ENCODE data around the gene DOCK9. TPM values are rescaled to one million over a fixed set of nuclear protein-coding genes. Genes with fewer than 3 reads are reported as not detected.

Gene DOCK9
- total RNA-seq, 2 experiments from 2014 or later: 57.2 to 59.0 TPM

- ChIA-PET POLR2A (interaction anchor here (0.8 kb wide), 1 partner anchor 65 kb away, joined by 3 read pairs; no protein-coding TSS in a partner anchor), CTCF (no interaction called here)
- intact Hi-C loops (cut with micrococcal nuclease): no loop called here
- H3K4me3 Mint-ChIP-seq: no peak overlapping the region
- no peaks in the 10 kb centered on the region for H3K36me3 Mint-ChIP-seq
- no peaks in the 10 kb centered on the region for H3K27me3 Mint-ChIP-seq
- no peaks in the 10 kb centered on the region for H3K9me3 Mint-ChIP-seq
- no peak overlapping the region for H3K27ac Mint-ChIP-seq
- DNase-seq: no peak
- peaks cover 77% of the 10 kb centered on the region for H3K4me1 Mint-ChIP-seq (ENCODE audit: low read depth)
These were observed 7.7 kb upstream of the DOCK9 start for GRCh38 chr13:98985591-98985990.

GRCh38 chr13:98984983-98985382, 7.1 kb upstream of the DOCK9 start:
- H3K27me3 Mint-ChIP-seq: no peaks in the 10 kb centered on the region
- no peak overlapping the region for H3K4me3 Mint-ChIP-seq
- no peak overlapping the region for H3K27ac Mint-ChIP-seq
- DNase-seq: no peak
- no peaks in the 10 kb centered on the region for H3K9me3 Mint-ChIP-seq
- intact Hi-C loops (cut with micrococcal nuclease): no loop called here
- ChIA-PET POLR2A (interaction anchor here (0.5 to 0.8 kb wide), 2 partner anchors 25 to 65 kb away, joined by 3 read pairs; no protein-coding TSS in a partner anchor), CTCF (interaction anchor here (1.0 kb wide), 1 partner anchor 11 kb away, joined by 3 read pairs; no protein-coding TSS in a partner anchor)
- H3K36me3 Mint-ChIP-seq: no peaks in the 10 kb centered on the region
- H3K4me1 Mint-ChIP-seq (ENCODE audit: low read depth): peaks cover 76% of the 10 kb centered on the region

GRCh38 chr13:98984118-98984517, 6.3 kb upstream of the DOCK9 start:
- intact Hi-C loops (cut with micrococcal nuclease): no loop called here
- no peak for DNase-seq
- Mint-ChIP-seq H3K9me3 (no peaks in the 10 kb centered on the region), H3K27me3 (no peaks in the 10 kb centered on the region), H3K4me1 (ENCODE audit: low read depth) (peaks cover 71% of the 10 kb centered on the region), H3K4me3 (no peak overlapping the region), H3K36me3 (no peaks in the 10 kb centered on the region), H3K27ac (no peak overlapping the region)
- POLR2A ChIA-PET: no interaction called here
- CTCF ChIA-PET: interaction anchor here (1.0 kb wide), 1 partner anchor 12 kb away, joined by 3 read pairs; no protein-coding TSS in a partner anchor

- ChIA-PET POLR2A (interaction anchor here (1.1 kb wide), 1 partner anchor 36 kb away, joined by 3 read pairs; no protein-coding TSS in a partner anchor), CTCF (interaction anchor here (1.0 kb wide), 1 partner anchor 46 kb away, joined by 3 read pairs; no protein-coding TSS in a partner anchor)
- Mint-ChIP-seq H3K27ac (no peak overlapping the region), H3K4me3 (no peak overlapping the region), H3K27me3 (no peaks in the 10 kb centered on the region), H3K9me3 (no peaks in the 10 kb centered on the region), H3K4me1 (ENCODE audit: low read depth) (peaks cover 70% of the 10 kb centered on the region), H3K36me3 (no peaks in the 10 kb centered on the region)
- intact Hi-C loops (cut with micrococcal nuclease): no loop called here
- no peak for DNase-seq
These were observed 5.3 kb upstream of the DOCK9 start for GRCh38 chr13:98983182-98983581.

- Mint-ChIP-seq H3K36me3 (no peaks in the 10 kb centered on the region), H3K4me1 (ENCODE audit: low read depth) (peaks cover 78% of the 10 kb centered on the region), H3K27me3 (no peaks in the 10 kb centered on the region), H3K9me3 (no peaks in the 10 kb centered on the region), H3K4me3 (no peak overlapping the region), H3K27ac (peak overlapping the region; percentile 1)
- POLR2A ChIA-PET: interaction anchor here (0.9 kb wide), 1 partner anchor 8 kb away, joined by 3 read pairs; no protein-coding TSS in a partner anchor
- intact Hi-C loops (cut with micrococcal nuclease): loop anchor here (2.0 kb wide), 1 partner anchor 17 kb away; no protein-coding TSS in a partner anchor
- CTCF ChIA-PET: interaction anchor here (0.6 to 1.5 kb wide), 3 partner anchors 16 to 113 kb away, joined by 3 read pairs; no protein-coding TSS in a partner anchor
- DNase-seq: peak; percentile 32
These were observed 3.7 kb upstream of the DOCK9 start for GRCh38 chr13:98981369-98982080.

GRCh38 chr13:98979012-98979660, 1.3 kb upstream of the DOCK9 start:
- H3K36me3 Mint-ChIP-seq: no peaks in the 10 kb centered on the region
- intact Hi-C loops (cut with micrococcal nuclease): no loop called here
- no peak for DNase-seq
- no peaks in the 10 kb centered on the region for H3K9me3 Mint-ChIP-seq
- H3K4me3 Mint-ChIP-seq: no peak overlapping the region
- ChIA-PET CTCF (no interaction called here), POLR2A (no interaction called here)
- H3K27me3 Mint-ChIP-seq: no peaks in the 10 kb centered on the region
- H3K4me1 Mint-ChIP-seq (ENCODE audit: low read depth): peaks cover 70% of the 10 kb centered on the region
- H3K27ac Mint-ChIP-seq: no peak overlapping the region

- Mint-ChIP-seq H3K27ac (no peak overlapping the region), H3K4me3 (no peak overlapping the region), H3K4me1 (ENCODE audit: low read depth) (peaks cover 69% of the 10 kb centered on the region), H3K9me3 (no peaks in the 10 kb centered on the region), H3K27me3 (no peaks in the 10 kb centered on the region), H3K36me3 (no peaks in the 10 kb centered on the region)
- CTCF ChIA-PET: no interaction called here
- intact Hi-C loops (cut with micrococcal nuclease): no loop called here
- POLR2A ChIA-PET: interaction anchor here (0.7 kb wide), 1 partner anchor 8 kb away, joined by 3 read pairs; no protein-coding TSS in a partner anchor
- DNase-seq: no peak
These were observed 416 bp upstream of the DOCK9 start for GRCh38 chr13:98978280-98978679.

GRCh38 chr13:98976941-98977340, 923 bp downstream of the DOCK9 start:
- Mint-ChIP-seq H3K9me3 (no peaks in the 10 kb centered on the region), H3K27ac (no peak overlapping the region), H3K4me3 (no peak overlapping the region), H3K36me3 (no peaks in the 10 kb centered on the region), H3K27me3 (no peaks in the 10 kb centered on the region), H3K4me1 (ENCODE audit: low read depth) (peaks cover 57% of the 10 kb centered on the region)
- ChIA-PET POLR2A (interaction anchor here (1.3 kb wide), 1 partner anchor 15 kb away, joined by 3 read pairs; no protein-coding TSS in a partner anchor), CTCF (interaction anchor here (0.7 kb wide), 1 partner anchor 534 kb away, joined by 3 read pairs; no protein-coding TSS in a partner anchor)
- no peak for DNase-seq
- intact Hi-C loops (cut with micrococcal nuclease): no loop called here

- no peak overlapping the region for H3K27ac Mint-ChIP-seq
- no peaks in the 10 kb centered on the region for H3K9me3 Mint-ChIP-seq
- no peak overlapping the region for H3K4me3 Mint-ChIP-seq
- intact Hi-C loops (cut with micrococcal nuclease): no loop called here
- H3K4me1 Mint-ChIP-seq (ENCODE audit: low read depth): peaks cover 55% of the 10 kb centered on the region
- ChIA-PET POLR2A (interaction anchor here (1.3 kb wide), 1 partner anchor 16 kb away, joined by 3 read pairs; no protein-coding TSS in a partner anchor), CTCF (interaction anchor here (0.7 to 1.3 kb wide), 2 partner anchors 52 to 534 kb away, joined by 3 read pairs; no protein-coding TSS in a partner anchor)
- DNase-seq: no peak
- H3K36me3 Mint-ChIP-seq: no peaks in the 10 kb centered on the region
- no peaks in the 10 kb centered on the region for H3K27me3 Mint-ChIP-seq
These were observed 1.5 kb downstream of the DOCK9 start for GRCh38 chr13:98976338-98976737.

- intact Hi-C loops (cut with micrococcal nuclease): no loop called here
- ChIA-PET CTCF (interaction anchor here (1.3 kb wide), 1 partner anchor 53 kb away, joined by 3 read pairs; no protein-coding TSS in a partner anchor), POLR2A (interaction anchor here (1.3 kb wide), 1 partner anchor 16 kb away, joined by 3 read pairs; no protein-coding TSS in a partner anchor)
- no peaks in the 10 kb centered on the region for H3K9me3 Mint-ChIP-seq
- H3K27ac Mint-ChIP-seq: no peak overlapping the region
- H3K36me3 Mint-ChIP-seq: no peaks in the 10 kb centered on the region
- DNase-seq: no peak
- no peak overlapping the region for H3K4me3 Mint-ChIP-seq
- H3K27me3 Mint-ChIP-seq: no peaks in the 10 kb centered on the region
- H3K4me1 Mint-ChIP-seq (ENCODE audit: low read depth): peaks cover 52% of the 10 kb centered on the region
These were observed 2.0 kb downstream of the DOCK9 start for GRCh38 chr13:98975822-98976261.

- intact Hi-C loops (cut with micrococcal nuclease): no loop called here
- ChIA-PET POLR2A (no interaction called here), CTCF (no interaction called here)
- Mint-ChIP-seq H3K4me1 (ENCODE audit: low read depth) (peaks cover 56% of the 10 kb centered on the region), H3K4me3 (no peak overlapping the region), H3K27me3 (no peaks in the 10 kb centered on the region), H3K36me3 (no peaks in the 10 kb centered on the region), H3K9me3 (no peaks in the 10 kb centered on the region), H3K27ac (no peak overlapping the region)
- no peak for DNase-seq
These were observed 3.8 kb downstream of the DOCK9 start for GRCh38 chr13:98974053-98974452.

- Mint-ChIP-seq H3K4me3 (no peak overlapping the region), H3K36me3 (no peaks in the 10 kb centered on the region), H3K9me3 (no peaks in the 10 kb centered on the region), H3K27me3 (no peaks in the 10 kb centered on the region), H3K27ac (no peak overlapping the region), H3K4me1 (ENCODE audit: low read depth) (peaks cover 47% of the 10 kb centered on the region)
- CTCF ChIA-PET: interaction anchor here (1.2 kb wide), 1 partner anchor 12 kb away, joined by 4 read pairs; no protein-coding TSS in a partner anchor
- intact Hi-C loops (cut with micrococcal nuclease): no loop called here
- no peak for DNase-seq
- POLR2A ChIA-PET: no interaction called here
These were observed 5.2 kb downstream of the DOCK9 start for GRCh38 chr13:98972627-98973026.
